Activated naive CD4-positive, alpha-beta T cell treated with anti-CD3 and anti-CD28 coated beads, Interleukin-2, amount 50 U/mL, for 24 hours (primary cell): ENCODE results near the gene AVPR2.

ENCODE experiments used
- H3K27ac Mint-ChIP-seq: one replicate; pipeline ENCODE4 v1.8.0; 2021; ENCODE audit warnings: mild to moderate bottlenecking, mixed read lengths
- H3K27me3 Mint-ChIP-seq: one replicate; pipeline ENCODE4 v1.8.0; 2021; ENCODE audit warnings: mixed read lengths
- H3K36me3 Mint-ChIP-seq: one replicate; pipeline ENCODE4 v1.8.0; 2021; ENCODE audit warnings: mixed read lengths
- H3K4me1 Mint-ChIP-seq: one replicate; pipeline ENCODE4 v1.8.0; 2021; ENCODE audit warnings: mixed read lengths
- H3K4me3 Mint-ChIP-seq: one replicate; pipeline ENCODE4 v1.8.0; 2021; ENCODE audit warnings: mild to moderate bottlenecking, mixed read lengths
- H3K9me3 Mint-ChIP-seq: one replicate; pipeline ENCODE4 v1.8.0; 2021; ENCODE audit warnings: mixed read lengths

AVPR2 gene

GRCh38 chrX:153913701-153914100, 9.2 kb downstream of the AVPR2 start:
- Mint-ChIP-seq H3K4me1 (peaks cover 7% of the 10 kb centered on the region), H3K9me3 (no peaks in the 10 kb centered on the region), H3K36me3 (no peaks in the 10 kb centered on the region), H3K4me3 (no peak overlapping the region), H3K27ac (no peak overlapping the region), H3K27me3 (no peaks in the 10 kb centered on the region)

DNA sequence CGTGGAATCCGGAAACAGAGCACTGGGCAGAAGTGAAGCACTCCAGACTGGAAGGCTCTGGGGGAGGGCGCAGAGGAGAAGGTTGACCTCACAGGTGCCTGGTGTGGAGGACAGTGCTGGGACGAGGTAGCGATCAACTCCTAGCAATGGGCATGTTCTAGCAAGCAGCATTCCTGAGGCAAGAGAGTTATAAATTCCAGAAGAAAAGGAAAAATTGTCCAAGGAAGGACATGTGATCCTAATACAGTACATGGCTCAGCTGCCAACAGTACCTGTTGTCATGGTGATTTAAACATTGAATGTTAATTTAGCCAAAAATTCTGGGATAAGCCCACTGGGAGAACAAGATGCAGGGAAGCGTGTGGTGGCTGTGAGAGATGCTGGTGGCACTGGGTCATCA, 13.4 kb downstream of the AVPR2 start:
- peaks cover 16% of the 10 kb centered on the region for H3K4me1 Mint-ChIP-seq
- H3K27me3 Mint-ChIP-seq: no peaks in the 10 kb centered on the region
- H3K4me3 Mint-ChIP-seq: no peak overlapping the region
- H3K27ac Mint-ChIP-seq: no peak overlapping the region
- H3K9me3 Mint-ChIP-seq: no peaks in the 10 kb centered on the region
- no peaks in the 10 kb centered on the region for H3K36me3 Mint-ChIP-seq

- H3K36me3 Mint-ChIP-seq: no peaks in the 10 kb centered on the region
- H3K4me3 Mint-ChIP-seq: no peak overlapping the region
- peaks cover 23% of the 10 kb centered on the region for H3K4me1 Mint-ChIP-seq
- no peaks in the 10 kb centered on the region for H3K9me3 Mint-ChIP-seq
- no peaks in the 10 kb centered on the region for H3K27me3 Mint-ChIP-seq
- no peak overlapping the region for H3K27ac Mint-ChIP-seq
Observed at GRCh38 chrX:153919281-153919680, 14.8 kb downstream of the AVPR2 start.

- no peaks in the 10 kb centered on the region for H3K9me3 Mint-ChIP-seq
- no peak overlapping the region for H3K27ac Mint-ChIP-seq
- H3K27me3 Mint-ChIP-seq: no peaks in the 10 kb centered on the region
- no peak overlapping the region for H3K4me3 Mint-ChIP-seq
- H3K36me3 Mint-ChIP-seq: no peaks in the 10 kb centered on the region
- peaks cover 30% of the 10 kb centered on the region for H3K4me1 Mint-ChIP-seq
Observed at GRCh38 chrX:153920546-153920945, 16.1 kb downstream of the AVPR2 start.

DNA sequence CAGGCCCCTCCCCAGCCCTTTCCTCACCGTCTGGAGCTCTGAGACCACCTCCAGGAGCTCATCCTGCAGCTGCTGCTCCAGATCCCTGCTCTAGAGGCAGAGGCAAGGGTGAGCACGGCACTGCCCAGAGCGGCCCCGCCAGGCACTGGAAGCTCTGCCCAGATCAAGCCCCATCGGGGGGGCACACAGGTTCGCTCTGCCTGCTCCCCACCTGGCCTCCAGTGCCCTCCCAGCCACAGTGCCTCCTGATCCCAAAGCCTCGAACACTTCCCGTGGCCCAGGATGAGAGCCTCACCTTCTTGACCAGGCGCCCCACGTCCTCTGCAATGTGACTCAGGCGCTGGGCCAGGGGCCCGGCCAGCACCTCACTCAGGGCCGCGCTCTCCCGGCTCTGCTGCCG, 16.6 kb downstream of the AVPR2 start:
- Mint-ChIP-seq H3K9me3 (no peaks in the 10 kb centered on the region), H3K4me1 (peaks cover 30% of the 10 kb centered on the region), H3K36me3 (no peaks in the 10 kb centered on the region), H3K27ac (no peak overlapping the region), H3K4me3 (no peak overlapping the region), H3K27me3 (no peaks in the 10 kb centered on the region)

DNA sequence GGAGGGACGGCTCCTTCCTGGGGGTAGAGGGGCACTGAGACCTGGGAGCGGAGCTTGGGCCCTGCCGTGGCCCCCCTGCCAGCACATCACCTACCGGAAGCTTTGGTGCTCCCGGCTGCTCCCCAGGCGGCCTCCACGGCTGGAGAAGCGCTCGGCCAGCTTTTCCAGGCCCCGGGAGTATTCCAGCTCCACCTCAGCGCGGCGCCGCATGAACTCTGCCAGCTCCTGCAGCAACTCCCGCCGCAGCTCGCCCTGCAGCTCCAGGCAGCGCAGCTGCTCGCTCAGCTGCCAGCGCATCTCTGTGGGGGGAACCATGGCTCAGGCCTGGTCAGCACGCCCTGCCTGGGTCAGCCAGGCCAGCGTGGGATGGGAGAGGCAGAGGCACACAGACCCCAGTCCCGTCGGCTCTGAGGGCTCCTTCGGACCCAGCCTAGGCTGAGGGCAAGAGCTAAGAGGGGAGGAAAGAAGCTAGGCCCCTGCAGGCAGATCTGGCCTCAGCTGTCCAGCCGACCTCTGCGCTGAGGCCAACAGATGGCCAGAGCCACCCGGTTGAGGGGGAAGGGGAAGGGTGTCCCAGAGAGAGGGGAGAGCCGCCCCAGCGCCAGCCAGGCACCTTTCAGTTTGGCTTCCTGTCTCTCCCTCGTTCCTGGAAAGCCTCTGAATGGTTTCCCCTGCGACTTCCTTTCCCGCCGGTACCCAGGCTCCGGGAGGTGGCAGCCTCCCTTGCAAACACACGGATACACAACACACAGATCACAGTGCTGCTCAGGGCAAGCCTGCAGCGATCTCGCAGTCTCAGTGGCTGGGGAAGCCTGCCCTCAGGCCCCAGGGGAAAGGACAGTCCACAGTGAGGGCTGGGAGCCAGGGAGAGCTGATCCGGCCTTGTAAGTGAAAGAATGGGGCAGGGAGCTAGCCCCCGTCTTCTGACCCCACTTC, 17.3 kb downstream of the AVPR2 start:
- Mint-ChIP-seq H3K4me1 (peaks cover 30% of the 10 kb centered on the region), H3K9me3 (no peaks in the 10 kb centered on the region), H3K27ac (peak overlapping the region; percentile 67), H3K27me3 (no peaks in the 10 kb centered on the region), H3K36me3 (no peaks in the 10 kb centered on the region), H3K4me3 (peak overlapping the region; percentile 75)

- Mint-ChIP-seq H3K27me3 (no peaks in the 10 kb centered on the region), H3K27ac (peak overlapping the region; percentile 74), H3K36me3 (no peaks in the 10 kb centered on the region), H3K4me3 (peak overlapping the region; percentile 75), H3K4me1 (peaks cover 30% of the 10 kb centered on the region), H3K9me3 (no peaks in the 10 kb centered on the region)
Observed at GRCh38 chrX:153922932-153923857, 18.7 kb downstream of the AVPR2 start.

DNA sequence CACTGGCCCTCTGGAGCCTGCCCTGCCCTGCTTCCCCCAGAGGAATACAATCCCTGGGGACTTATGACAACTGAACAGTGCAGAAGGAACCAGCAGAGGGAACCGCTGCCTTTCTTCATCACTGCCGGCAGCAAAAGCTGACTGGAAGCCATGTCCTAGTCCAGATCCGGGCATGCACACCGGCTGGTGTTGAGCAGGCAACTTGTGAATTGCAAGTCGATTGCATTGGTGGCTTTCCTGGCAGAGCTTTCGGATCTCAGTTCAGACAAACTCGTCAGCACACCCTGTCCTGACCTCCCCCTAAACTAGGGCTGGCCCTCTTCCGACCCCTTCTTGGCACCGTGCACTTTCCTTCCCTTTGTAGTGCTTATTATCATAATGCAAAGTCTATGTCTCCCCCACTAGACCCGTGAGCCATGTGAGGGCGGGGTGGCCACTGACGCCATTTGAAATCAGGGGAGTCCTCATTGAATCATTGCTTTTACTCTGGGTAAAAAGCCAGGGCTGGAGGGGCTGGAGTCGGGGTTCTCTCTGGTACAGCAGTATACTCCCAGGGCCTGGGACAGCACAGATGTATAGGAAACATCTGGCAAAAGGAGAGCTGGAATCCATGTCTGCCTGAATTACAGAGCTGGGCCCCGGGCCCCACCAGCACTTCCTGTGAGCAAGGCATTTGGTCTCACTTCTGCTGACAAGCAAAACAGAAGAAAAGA, 19.8 kb downstream of the AVPR2 start:
- peak overlapping the region; percentile 91 for H3K4me3 Mint-ChIP-seq
- H3K9me3 Mint-ChIP-seq: no peaks in the 10 kb centered on the region
- peaks cover 38% of the 10 kb centered on the region for H3K4me1 Mint-ChIP-seq
- peaks cover 2% of the 10 kb centered on the region for H3K36me3 Mint-ChIP-seq
- H3K27ac Mint-ChIP-seq: peak overlapping the region; percentile 62
- H3K27me3 Mint-ChIP-seq: no peaks in the 10 kb centered on the region

DNA sequence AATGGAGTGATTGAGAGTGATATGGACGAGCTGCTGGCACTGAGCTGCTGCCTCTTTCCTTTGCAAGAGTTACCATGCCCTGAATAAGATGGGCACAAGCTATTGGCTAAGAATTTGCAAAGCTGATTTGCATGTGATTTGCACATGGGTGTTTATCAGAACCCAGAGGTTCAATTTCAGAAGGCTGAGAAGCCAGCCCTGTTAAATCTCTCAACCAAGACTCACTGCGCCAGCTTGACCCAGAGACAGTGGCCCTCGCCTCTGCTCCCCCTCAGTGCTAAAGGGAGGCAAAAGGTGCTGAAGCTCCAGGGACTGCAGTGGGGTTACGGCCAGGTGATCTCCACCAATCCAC, 20.9 kb downstream of the AVPR2 start:
- peaks cover 2% of the 10 kb centered on the region for H3K36me3 Mint-ChIP-seq
- H3K4me3 Mint-ChIP-seq: peak overlapping the region; percentile 91
- no peaks in the 10 kb centered on the region for H3K27me3 Mint-ChIP-seq
- H3K4me1 Mint-ChIP-seq: peaks cover 33% of the 10 kb centered on the region
- H3K9me3 Mint-ChIP-seq: no peaks in the 10 kb centered on the region
- peak overlapping the region; percentile 95 for H3K27ac Mint-ChIP-seq

DNA sequence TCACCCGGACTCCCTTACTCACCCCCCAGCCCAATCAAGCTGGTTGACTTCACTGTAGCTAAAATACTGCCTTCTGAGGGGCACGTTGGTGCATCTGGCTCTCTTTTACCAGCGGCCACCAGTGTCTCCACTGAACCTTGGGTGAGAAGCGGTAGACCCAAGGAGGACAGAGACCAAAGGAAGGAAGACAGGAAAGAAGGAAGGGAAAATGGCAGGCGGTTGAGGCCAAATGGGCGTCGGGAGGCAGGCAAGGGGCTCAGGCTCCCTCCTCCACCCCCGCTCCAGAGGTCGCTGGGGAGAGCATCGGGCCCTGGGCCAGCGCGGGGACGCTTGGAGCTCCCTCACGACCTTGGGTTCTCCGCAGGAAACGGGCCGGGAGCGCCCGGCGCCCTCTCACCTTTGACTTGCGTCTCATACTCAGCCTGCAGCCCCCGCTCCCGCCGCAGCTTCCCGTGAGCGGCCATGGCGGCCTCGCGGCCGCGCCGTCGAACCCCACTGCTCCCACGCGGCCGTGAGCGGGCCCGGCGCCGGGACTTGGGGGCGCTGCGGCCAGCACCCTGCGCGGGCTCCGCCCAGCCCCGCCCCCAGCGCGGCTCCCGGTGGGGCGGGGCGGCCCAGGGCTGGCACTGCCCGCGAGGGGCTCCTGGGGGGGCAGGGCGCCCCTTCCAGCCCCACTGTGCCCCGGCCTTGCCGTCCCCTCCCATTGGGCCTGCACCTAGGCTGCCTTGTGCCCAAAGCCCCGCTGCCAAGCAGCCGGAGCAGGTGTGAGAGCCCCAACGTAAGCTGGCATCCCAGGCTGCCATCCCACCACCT, 21.5 kb downstream of the AVPR2 start, which contains the start of gene ARHGAP4:
Gene ARHGAP4, minus strand, starts transcription at position 526 of the 813 bp plus-strand sequence. Its CDS starts 62 bp downstream, at position 464.
- peak within 1 kb of the TSS; percentile 91 for H3K4me3 Mint-ChIP-seq
- peaks cover 2% of the 10 kb centered on the region for H3K36me3 Mint-ChIP-seq
- H3K4me1 Mint-ChIP-seq: peaks cover 33% of the 10 kb centered on the region
- H3K27me3 Mint-ChIP-seq: no peaks in the 10 kb centered on the region
- peak within 1 kb of the TSS; percentile 95 for H3K27ac Mint-ChIP-seq
- H3K9me3 Mint-ChIP-seq: no peaks in the 10 kb centered on the region

DNA sequence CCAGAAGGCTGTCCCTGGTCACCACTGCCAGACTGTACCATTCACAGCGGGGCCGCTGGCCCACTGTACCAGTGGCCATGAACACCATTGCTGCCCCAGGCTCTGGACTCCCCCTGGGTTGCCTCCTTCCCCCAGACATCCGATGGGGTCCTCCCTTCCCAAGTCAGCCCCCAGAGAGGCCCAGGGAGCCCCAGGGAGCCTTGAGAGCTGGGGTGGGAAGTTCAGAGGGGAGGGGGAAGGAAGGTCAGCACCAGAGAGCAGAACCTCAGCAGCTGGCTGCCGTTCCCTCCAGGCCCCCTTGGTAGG, 22.0 kb downstream of the AVPR2 start:
- no peaks in the 10 kb centered on the region for H3K9me3 Mint-ChIP-seq
- peaks cover 4% of the 10 kb centered on the region for H3K36me3 Mint-ChIP-seq
- H3K27me3 Mint-ChIP-seq: no peaks in the 10 kb centered on the region
- H3K4me1 Mint-ChIP-seq: peaks cover 35% of the 10 kb centered on the region
- H3K4me3 Mint-ChIP-seq: peak overlapping the region; percentile 91
- peak overlapping the region; percentile 90 for H3K27ac Mint-ChIP-seq

DNA sequence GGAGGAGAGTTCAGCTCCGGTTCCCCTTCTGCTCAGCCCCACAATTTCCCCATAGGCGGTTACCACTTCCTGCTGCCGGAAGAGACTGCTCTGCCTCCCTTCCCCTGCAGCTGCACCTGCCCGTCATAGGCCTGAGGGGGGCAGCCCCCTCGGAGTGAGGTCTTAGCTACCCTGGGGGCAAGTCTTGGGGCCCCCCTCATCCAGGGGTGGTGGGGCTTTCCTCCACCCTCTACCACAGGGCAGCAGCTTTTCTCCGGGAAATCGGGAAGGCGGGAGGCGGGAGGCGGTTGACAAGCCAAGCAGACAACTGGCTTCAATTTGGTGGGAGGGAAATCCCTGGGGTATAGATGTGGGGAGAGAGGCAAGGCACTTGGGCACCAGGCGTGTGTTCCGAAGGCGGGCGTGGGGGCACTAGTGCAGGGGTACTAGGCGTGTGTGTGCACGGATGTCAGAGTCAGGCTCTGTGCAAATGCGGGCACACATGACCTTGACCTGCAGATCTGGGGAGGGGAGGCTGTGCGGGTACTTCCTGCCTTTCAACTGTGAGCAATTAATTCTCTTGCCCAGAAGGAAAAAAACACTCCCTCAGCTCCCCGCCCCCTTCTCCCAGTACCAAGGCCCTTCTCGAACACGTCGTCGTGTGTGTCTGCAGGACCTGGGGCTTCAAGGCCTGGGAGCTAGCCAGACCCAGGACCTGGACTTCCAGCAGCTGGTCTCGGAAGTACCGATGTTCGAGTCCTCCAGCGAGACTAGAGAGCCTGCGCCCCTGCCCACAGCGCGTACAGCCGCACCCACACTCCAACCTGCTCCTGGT, 22.6 kb downstream of the AVPR2 start:
- peak overlapping the region; percentile 90 for H3K27ac Mint-ChIP-seq
- peak overlapping the region; percentile 91 for H3K4me3 Mint-ChIP-seq
- peaks cover 35% of the 10 kb centered on the region for H3K4me1 Mint-ChIP-seq
- H3K36me3 Mint-ChIP-seq: peaks cover 6% of the 10 kb centered on the region
- H3K27me3 Mint-ChIP-seq: no peaks in the 10 kb centered on the region
- no peaks in the 10 kb centered on the region for H3K9me3 Mint-ChIP-seq

- H3K27ac Mint-ChIP-seq: peak overlapping the region; percentile 90
- peaks cover 6% of the 10 kb centered on the region for H3K36me3 Mint-ChIP-seq
- peaks cover 30% of the 10 kb centered on the region for H3K4me1 Mint-ChIP-seq
- H3K27me3 Mint-ChIP-seq: no peaks in the 10 kb centered on the region
- H3K4me3 Mint-ChIP-seq: peak overlapping the region; percentile 91
- H3K9me3 Mint-ChIP-seq: no peaks in the 10 kb centered on the region
Observed at GRCh38 chrX:153927672-153927921, 23.1 kb downstream of the AVPR2 start.
